GM12878 (cell line): Measurements from ENCODE around the gene CD207. TPM values are rescaled to one million over a fixed set of nuclear protein-coding genes. Genes with fewer than 3 reads are reported as not detected.

ENCODE experiments used
- ATAC-seq: fragments of 200-7000 bp; cut with Tn5 transposase; 3 replicates; pipeline ENCODE4 v1.9.1; 2020; ENCODE audit warnings: mild to moderate bottlenecking, moderate library complexity
- BruUV-seq: library from RNA; stranded (reverse); fragments of 400-500 nt; replicated peaks from 2 replicates; lab custom pipeline; 2021; lab: Mats Ljungman, UMichigan
- CTCF ChIA-PET: fragments of 300-600 bp; sonication (Branson Sonifier 250); formaldehyde crosslinking; extraction: SDS; loops from one replicate; lab custom pipeline; 2021; ENCODE audit warnings: inconsistent platforms; lab: Yijun Ruan, JAX
- POLR2A ChIA-PET: fragments of 350-600 bp; formaldehyde crosslinking; extraction: SDS; loops from one replicate; lab custom pipeline; 2021; ENCODE audit warnings: inconsistent platforms; lab: Charles Lee
- RAD21 ChIA-PET: fragments of 300-600 bp; sonication (Branson Sonifier 250); formaldehyde crosslinking; loops from one replicate; lab custom pipeline; 2023; ENCODE audit warnings: antibody characterized with exemption; ENCODE audit not compliant: unreplicated experiment; lab: Charles Lee
- SMC1A ChIA-PET: fragments of 300-600 bp; sonication (Branson Sonifier 250); formaldehyde crosslinking; loops from one replicate; lab custom pipeline; 2023; ENCODE audit not compliant: unreplicated experiment, uncharacterized antibody; lab: Charles Lee
- DNase-seq: peaks from one replicate; pipeline ENCODE4 v3.0.0-alpha.2; 2011; ENCODE audit warnings: low read depth, low spot score
- FAIRE-seq: peaks from 3 replicates; lab custom pipeline; 2011; peaks lifted over from hg19 to GRCh38; lab: Jason Lieb, UNC
- H2AFZ ChIP-seq: 2 replicates; pipeline ENCODE4 v1.6.0; 2011; ENCODE audit warnings: low read depth, low read length, control low read depth; ENCODE audit not compliant: control insufficient read depth
- H3K27ac ChIP-seq: 2 replicates; pipeline ENCODE4 v1.5.1; 2011; ENCODE audit warnings: control low read depth; ENCODE audit not compliant: control insufficient read depth, insufficient read depth
- H3K27me3 ChIP-seq, 2 experiments: replicated peaks in 1 of 2; 2 replicates each; pipeline versions ENCODE4 v1.6.0 to v1.6.1; 2011; ENCODE audit warnings: low read length in 1 of 2; ENCODE audit not compliant: control insufficient read depth in 2 of 2, insufficient read depth in 2 of 2
- H3K36me3 ChIP-seq, 2 experiments: 2 replicates each; pipeline ENCODE4 v1.5.1; 2011; ENCODE audit warnings: low read length in 1 of 2; ENCODE audit not compliant: control insufficient read depth in 2 of 2, insufficient read depth in 2 of 2
- H3K4me1 ChIP-seq: 2 replicates; pipeline ENCODE4 v1.6.1; 2011; ENCODE audit warnings: mild to moderate bottlenecking, low read length, moderate library complexity, mixed read lengths; ENCODE audit not compliant: control insufficient read depth, insufficient read depth
- H3K4me2 ChIP-seq: 2 replicates; pipeline ENCODE4 v1.6.0; 2011; ENCODE audit warnings: control low read depth; ENCODE audit not compliant: control insufficient read depth, insufficient read depth
- H3K4me3 ChIP-seq: fragments of 200-600 bp; sonication (generic); 2 replicates; pipeline ENCODE4 v1.5.1; 2016
- H3K79me2 ChIP-seq: 2 replicates; pipeline ENCODE4 v1.6.0; 2011; ENCODE audit warnings: low read length; ENCODE audit not compliant: control insufficient read depth, insufficient read depth
- H3K9ac ChIP-seq: 2 replicates; pipeline ENCODE4 v1.8.0; 2011; ENCODE audit warnings: low read length, control low read depth, mixed read lengths; ENCODE audit not compliant: control insufficient read depth, insufficient read depth
- H3K9me3 ChIP-seq: replicated peaks from 3 replicates; pipeline ENCODE4 v1.5.1; 2011; ENCODE audit warnings: mild to moderate bottlenecking, low read length; ENCODE audit not compliant: control insufficient read depth, insufficient read depth
- H4K20me1 ChIP-seq: 2 replicates; pipeline ENCODE4 v1.6.0; 2011; ENCODE audit not compliant: control insufficient read depth, insufficient read depth
- BRCA1 ChIP-seq: IDR thresholded peaks from 2 replicates; pipeline ENCODE4 v1.6.1; 2011; ENCODE audit warnings: low read depth, low read length, improper control_type of control experiment
- SMAD1 ChIP-seq: fragments of 450-650 bp; IDR thresholded peaks from 2 replicates; pipeline ENCODE4 v1.6.1; 2018; ENCODE audit warnings: mild to moderate bottlenecking, low read depth; ENCODE audit not compliant: partially characterized antibody
- STAT1 ChIP-seq: fragments of 450-650 bp; conservative IDR thresholded peaks from 2 replicates; pipeline ENCODE4 v1.6.1; 2014; ENCODE audit warnings: antibody characterized with exemption, mild to moderate bottlenecking
- TCF7 ChIP-seq: IDR thresholded peaks from 2 replicates; pipeline ENCODE4 v1.6.1; 2014; ENCODE audit warnings: antibody characterized with exemption, borderline replicate concordance
- YY1 ChIP-seq: IDR thresholded peaks from 2 replicates; pipeline ENCODE4 v1.6.1; 2011; ENCODE audit warnings: low read depth, mild to moderate bottlenecking, low read length
- ZNF274 ChIP-seq: IDR thresholded peaks from one replicate; pipeline ENCODE4 v1.8.0; 2011; ENCODE audit not compliant: insufficient read length, insufficient read depth
- WGBS: methylation state at CpG from one replicate; pipeline ENCODE4 v1.1.6; 2016; ENCODE audit warnings: low lambda C conversion rate; ENCODE audit not compliant: insufficient replicate concordance, insufficient coverage; ENCODE audit errors: missing lambda C conversion rate; 5-methylcytosine and 5-hydroxymethylcytosine counted together
- in situ Hi-C: fragments of 300-500 bp; cut with MboI; formaldehyde crosslinking; loops from 9 replicates; pipeline ENCODE4 v1.14.3; 2018; ENCODE audit warnings: mixed read lengths
- intact Hi-C: fragments of 100-400 bp; cut with micrococcal nuclease; formaldehyde crosslinking; loops from one replicate; pipeline ENCODE4 v1.14.2; 2022; ENCODE audit not compliant: unreplicated experiment
- polyA plus RNA-seq, 11 experiments: library from polyadenylated mRNA; depleted of rRNA in 4 of 11; unstranded in 6 of 11; stranded (reverse) in 5 of 11; fragments of >200 nt; fragmentation: Nextera tagmentation in 4 of 11; fragmentation: Illumina TruSeq in 1 of 11; extraction: Ambion mirVana in 4 of 11; extraction: Trizol in 1 of 11; gene quantifications; 1 replicate in 1 of 11; 2 replicates in 10 of 11; pipeline versions ENCODE4 v1.2.1 to v1.2.3, GENCODE V29; 2011 to 2016; ENCODE audit warnings: inconsistent platforms in 2 of 11, missing spikeins in 2 of 11, low read depth in 1 of 11
- total RNA-seq, 4 experiments: library from RNA; depleted of rRNA in 3 of 4; stranded (reverse); fragments of >200 nt in 3 of 4; fragmentation: Illumina TruSeq in 1 of 4; extraction: Trizol in 1 of 4; gene quantifications; 2 replicates each; pipeline versions ENCODE4 v1.2.1 to v1.2.3, GENCODE V29; 2013 to 2021
- TF ChIP-seq, protein P1 (sequence below): fragments of 450-650 bp; IDR thresholded peaks from 2 replicates; pipeline ENCODE4 v1.6.1; 2018; ENCODE audit warnings: borderline replicate concordance, mild to moderate bottlenecking; ENCODE audit not compliant: partially characterized antibody
- TF ChIP-seq, protein P2 (sequence below): fragments of 450-650 bp; formaldehyde crosslinking; IDR thresholded peaks from 2 replicates; pipeline ENCODE4 v1.4.0; 2020; ENCODE audit warnings: mild to moderate bottlenecking, moderate library complexity

CD207 gene
- total and polyA plus RNA-seq, 10 of the 15 experiments (the other 5 are each of a cell fraction or from before 2014, with no cell fraction given) = not detected

DNA sequence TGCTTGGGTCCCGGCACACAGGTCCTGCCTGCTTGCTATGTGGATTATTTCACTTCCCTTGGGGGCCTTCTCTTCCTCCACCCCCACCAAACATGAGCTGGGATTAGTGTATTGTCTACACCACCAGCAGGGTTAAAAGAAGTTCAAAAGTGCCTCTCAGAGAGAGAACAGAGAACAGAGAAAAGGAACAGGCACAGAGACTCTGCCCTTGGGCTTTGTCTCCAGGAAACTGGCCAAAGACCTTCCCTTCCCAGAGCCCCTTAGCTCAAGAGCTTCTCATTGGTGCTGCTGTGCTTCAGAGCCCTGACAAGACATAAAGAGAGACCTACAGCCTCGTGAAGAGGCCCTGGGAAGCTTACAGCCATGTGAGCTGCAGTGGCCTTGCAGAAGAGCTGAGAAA lies 38.1 kb downstream of the CD207 start:
- 18% methylated on average over 2 of the region's 2 CpGs for WGBS
- DNase-seq (no peak), FAIRE-seq (no peak), ATAC-seq (no peak)
- TF ChIP-seq YY1 = no peak
- TF ChIP-seq TCF7 = no peak
- TF ChIP-seq, protein P1, sequence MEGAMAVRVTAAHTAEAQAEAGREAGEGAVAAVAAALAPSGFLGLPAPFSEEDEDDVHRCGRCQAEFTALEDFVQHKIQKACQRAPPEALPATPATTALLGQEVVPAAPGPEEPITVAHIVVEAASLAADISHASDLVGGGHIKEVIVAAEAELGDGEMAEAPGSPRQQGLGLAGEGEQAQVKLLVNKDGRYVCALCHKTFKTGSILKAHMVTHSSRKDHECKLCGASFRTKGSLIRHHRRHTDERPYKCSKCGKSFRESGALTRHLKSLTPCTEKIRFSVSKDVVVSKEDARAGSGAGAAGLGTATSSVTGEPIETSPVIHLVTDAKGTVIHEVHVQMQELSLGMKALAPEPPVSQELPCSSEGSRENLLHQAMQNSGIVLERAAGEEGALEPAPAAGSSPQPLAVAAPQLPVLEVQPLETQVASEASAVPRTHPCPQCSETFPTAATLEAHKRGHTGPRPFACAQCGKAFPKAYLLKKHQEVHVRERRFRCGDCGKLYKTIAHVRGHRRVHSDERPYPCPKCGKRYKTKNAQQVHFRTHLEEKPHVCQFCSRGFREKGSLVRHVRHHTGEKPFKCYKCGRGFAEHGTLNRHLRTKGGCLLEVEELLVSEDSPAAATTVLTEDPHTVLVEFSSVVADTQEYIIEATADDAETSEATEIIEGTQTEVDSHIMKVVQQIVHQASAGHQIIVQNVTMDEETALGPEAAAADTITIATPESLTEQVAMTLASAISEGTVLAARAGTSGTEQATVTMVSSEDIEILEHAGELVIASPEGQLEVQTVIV = no peak
- TF ChIP-seq ZNF274 = no peak
- no peak for TF ChIP-seq SMAD1
- no peak for TF ChIP-seq STAT1
- TF ChIP-seq, protein P2, sequence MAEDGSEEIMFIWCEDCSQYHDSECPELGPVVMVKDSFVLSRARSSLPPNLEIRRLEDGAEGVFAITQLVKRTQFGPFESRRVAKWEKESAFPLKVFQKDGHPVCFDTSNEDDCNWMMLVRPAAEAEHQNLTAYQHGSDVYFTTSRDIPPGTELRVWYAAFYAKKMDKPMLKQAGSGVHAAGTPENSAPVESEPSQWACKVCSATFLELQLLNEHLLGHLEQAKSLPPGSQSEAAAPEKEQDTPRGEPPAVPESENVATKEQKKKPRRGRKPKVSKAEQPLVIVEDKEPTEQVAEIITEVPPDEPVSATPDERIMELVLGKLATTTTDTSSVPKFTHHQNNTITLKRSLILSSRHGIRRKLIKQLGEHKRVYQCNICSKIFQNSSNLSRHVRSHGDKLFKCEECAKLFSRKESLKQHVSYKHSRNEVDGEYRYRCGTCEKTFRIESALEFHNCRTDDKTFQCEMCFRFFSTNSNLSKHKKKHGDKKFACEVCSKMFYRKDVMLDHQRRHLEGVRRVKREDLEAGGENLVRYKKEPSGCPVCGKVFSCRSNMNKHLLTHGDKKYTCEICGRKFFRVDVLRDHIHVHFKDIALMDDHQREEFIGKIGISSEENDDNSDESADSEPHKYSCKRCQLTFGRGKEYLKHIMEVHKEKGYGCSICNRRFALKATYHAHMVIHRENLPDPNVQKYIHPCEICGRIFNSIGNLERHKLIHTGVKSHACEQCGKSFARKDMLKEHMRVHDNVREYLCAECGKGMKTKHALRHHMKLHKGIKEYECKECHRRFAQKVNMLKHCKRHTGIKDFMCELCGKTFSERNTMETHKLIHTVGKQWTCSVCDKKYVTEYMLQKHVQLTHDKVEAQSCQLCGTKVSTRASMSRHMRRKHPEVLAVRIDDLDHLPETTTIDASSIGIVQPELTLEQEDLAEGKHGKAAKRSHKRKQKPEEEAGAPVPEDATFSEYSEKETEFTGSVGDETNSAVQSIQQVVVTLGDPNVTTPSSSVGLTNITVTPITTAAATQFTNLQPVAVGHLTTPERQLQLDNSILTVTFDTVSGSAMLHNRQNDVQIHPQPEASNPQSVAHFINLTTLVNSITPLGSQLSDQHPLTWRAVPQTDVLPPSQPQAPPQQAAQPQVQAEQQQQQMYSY (CRISPR knock-in tag) = no peak
- TF ChIP-seq BRCA1 = no peak
- no peaks in the 10 kb centered on the region for H4K20me1 ChIP-seq
- H3K36me3 ChIP-seq = no peaks in the 10 kb centered on the region
- peaks cover 5% of the 10 kb centered on the region; the same call in 1 of the 3 replicates for H3K9me3 ChIP-seq
- ChIA-PET RAD21 (no interaction called here), CTCF (no interaction called here), POLR2A (no interaction called here), SMC1A (no interaction called here)
- H3K27me3 ChIP-seq = 0 out of 4 replicates have a peak, but pooled peaks cover 0 to 3% of the 10 kb centered on the region in 2 experiments
- no TSS peak for BruUV-seq
- in situ Hi-C loops = no loop called here
- H3K27ac ChIP-seq = no peak overlapping the region
- H3K4me3 ChIP-seq = no peak overlapping the region
- H3K4me2 ChIP-seq = no peak overlapping the region
- H3K9ac ChIP-seq = no peak overlapping the region
- H2AFZ ChIP-seq = no peak overlapping the region
- H3K4me1 ChIP-seq = no peaks in the 10 kb centered on the region
- intact Hi-C loops = no loop called here
- no peaks in the 10 kb centered on the region for H3K79me2 ChIP-seq
